Endothelial cell of umbilical vein (primary cell): ENCODE results near the gene ARHGEF17. TPM values are rescaled to one million over a fixed set of nuclear protein-coding genes. Genes with fewer than 3 reads are reported as not detected.

Experiments
- BruUV-seq: library from RNA; stranded (reverse); fragments of 400-500 nt; replicated peaks from 2 replicates; lab custom pipeline; 2021; lab: Mats Ljungman, UMichigan
- CTCF ChIA-PET: fragments of 300-600, 350-600 bp; sonication (Branson Sonifier 250); formaldehyde crosslinking; loops from one replicate; lab custom pipeline; 2021; ENCODE audit warnings: antibody characterized with exemption, inconsistent platforms; lab: Charles Lee
- POLR2A ChIA-PET: fragments of 300-600, 350-600 bp; sonication (Branson Sonifier 250); formaldehyde crosslinking; loops from one replicate; lab custom pipeline; 2021; ENCODE audit warnings: antibody characterized with exemption, inconsistent platforms; lab: Charles Lee
- DNase-seq: peaks from one replicate; pipeline ENCODE4 v3.0.0-alpha.2; 2011; ENCODE audit warnings: low read depth, low spot score
- FAIRE-seq: peaks from 2 replicates; lab custom pipeline; 2011; peaks lifted over from hg19 to GRCh38; lab: Jason Lieb, UNC
- H2AFZ ChIP-seq: 2 replicates; pipeline ENCODE4 v1.6.0; 2012; ENCODE audit warnings: low read depth, low read length, control low read depth, inconsistent platforms
- H3K27ac ChIP-seq: 2 replicates; pipeline ENCODE4 v1.5.1; 2011; ENCODE audit warnings: low read depth, mild to moderate bottlenecking, control low read depth, low read length, moderate library complexity; ENCODE audit not compliant: insufficient read depth
- H3K27me3 ChIP-seq, 2 experiments: 2 replicates each; pipeline versions ENCODE4 v1.6.0 to v1.6.1; 2011; ENCODE audit warnings: low read length in 2 of 2, mixed read lengths in 1 of 2; ENCODE audit not compliant: control insufficient read depth in 2 of 2, insufficient read depth in 2 of 2
- H3K36me3 ChIP-seq, 2 experiments: 2 replicates in 1 of 2; 3 replicates in 1 of 2; pipeline ENCODE4 v1.5.1; 2011; ENCODE audit warnings: low read length in 2 of 2, mild to moderate bottlenecking in 1 of 2, moderate library complexity in 1 of 2; ENCODE audit not compliant: control insufficient read depth in 2 of 2, insufficient read depth in 2 of 2; ENCODE audit errors: extremely low read depth in 1 of 2
- H3K4me1 ChIP-seq: 3 replicates; pipeline ENCODE4 v1.5.1; 2011; ENCODE audit warnings: mild to moderate bottlenecking, low read length; ENCODE audit not compliant: control insufficient read depth, insufficient read depth; ENCODE audit errors: extremely low read depth
- H3K4me2 ChIP-seq: 2 replicates; pipeline ENCODE4 v1.6.1; 2011; ENCODE audit warnings: low read length, control low read depth, mixed read lengths; ENCODE audit not compliant: insufficient read depth
- H3K4me3 ChIP-seq, 3 experiments: fragments of 200-600 bp in 1 of 3; sonication (generic), shearing (Covaris generic) in 1 of 3; replicated peaks in 1 of 3; 2 replicates each; pipeline ENCODE4 v1.5.1; 2011 to 2016; ENCODE audit warnings: control low read depth in 3 of 3, low read length in 3 of 3, mild to moderate bottlenecking in 2 of 3, inconsistent platforms in 1 of 3, low read depth in 1 of 3, moderate library complexity in 1 of 3; ENCODE audit not compliant: insufficient read depth in 1 of 3
- H3K79me2 ChIP-seq: 2 replicates; pipeline ENCODE4 v1.6.0; 2012; ENCODE audit warnings: low read length, inconsistent platforms; ENCODE audit not compliant: control insufficient read depth, insufficient read depth
- H3K9ac ChIP-seq: replicated peaks from 2 replicates; pipeline ENCODE3; 2011; ENCODE audit warnings: low read length, control low read depth; ENCODE audit not compliant: insufficient read depth; ENCODE audit errors: extremely low read depth
- H3K9me1 ChIP-seq: replicated peaks from 3 replicates; pipeline ENCODE4 v1.6.0; 2011; ENCODE audit warnings: mild to moderate bottlenecking, low read length; ENCODE audit not compliant: control insufficient read depth, insufficient read depth; ENCODE audit errors: extremely low read depth
- H3K9me3 ChIP-seq: replicated peaks from 2 replicates; pipeline ENCODE4 v1.5.1; 2012; ENCODE audit warnings: low read length, inconsistent platforms; ENCODE audit not compliant: control insufficient read depth, insufficient read depth
- H4K20me1 ChIP-seq: replicated peaks from 2 replicates; pipeline ENCODE3; 2011; ENCODE audit warnings: mild to moderate bottlenecking, low read length; ENCODE audit not compliant: control insufficient read depth, insufficient read depth; ENCODE audit errors: extremely low read depth
- CTCF ChIP-seq, 2 donors: IDR thresholded peaks; 1 replicate in 1 of 2; 2 replicates in 1 of 2; pipeline ENCODE4 v1.5.1; 2011; ENCODE audit warnings: low read length in 2 of 2, mild to moderate bottlenecking in 2 of 2, moderate library complexity in 2 of 2, control low read depth in 1 of 2, inconsistent platforms in 1 of 2, low read depth in 1 of 2; ENCODE audit not compliant: insufficient read depth in 1 of 2; ENCODE audit errors: extremely low read depth in 1 of 2
- EZH2 ChIP-seq: IDR thresholded peaks from 2 replicates; pipeline ENCODE4 v1.6.1; 2012; ENCODE audit warnings: borderline replicate concordance, low read depth, mild to moderate bottlenecking, moderate library complexity, low read length, inconsistent platforms; ENCODE audit not compliant: severe bottlenecking
- FOS ChIP-seq: IDR thresholded peaks from 2 replicates; pipeline ENCODE4 v1.6.1; 2011; ENCODE audit warnings: mild to moderate bottlenecking, low read length, moderate library complexity, borderline replicate concordance; ENCODE audit not compliant: insufficient read depth
- GATA2 ChIP-seq: IDR thresholded peaks from 2 replicates; pipeline ENCODE4 v1.7.0; 2011; ENCODE audit warnings: low read depth, mild to moderate bottlenecking, moderate library complexity, mixed read lengths, low read length; ENCODE audit not compliant: insufficient read length, insufficient read depth
- JUN ChIP-seq: IDR thresholded peaks from 2 replicates; pipeline ENCODE4 v1.6.1; 2011; ENCODE audit warnings: borderline replicate concordance, low read depth; ENCODE audit not compliant: insufficient read length, insufficient read depth
- MAX ChIP-seq: IDR thresholded peaks from 2 replicates; pipeline ENCODE4 v1.6.1; 2011; ENCODE audit not compliant: insufficient read depth, insufficient read length
- MYC ChIP-seq: IDR thresholded peaks from one replicate; pipeline ENCODE4 v1.6.1; 2011; ENCODE audit warnings: mild to moderate bottlenecking, low read depth, low read length
- POLR2A ChIP-seq: IDR thresholded peaks from 2 replicates; pipeline ENCODE4 v1.6.1; 2012; ENCODE audit warnings: low read depth, mild to moderate bottlenecking, control low read depth, low read length
- POLR2AphosphoS5 ChIP-seq: IDR thresholded peaks from 2 replicates; pipeline ENCODE4 v1.6.1; 2012; ENCODE audit warnings: low read depth, mild to moderate bottlenecking, control low read depth, low read length, moderate library complexity; ENCODE audit not compliant: insufficient read depth
- dilution Hi-C: fragments of 300-500 bp; cut with MboI; formaldehyde crosslinking; loops from one replicate; pipeline ENCODE4 v1.15.0; 2019; ENCODE audit warnings: low sequenced_read_pairs; ENCODE audit not compliant: extremely low pct_ligation_motif_present
- intact Hi-C: fragments of 100-400 bp; cut with micrococcal nuclease; formaldehyde crosslinking; loops from one replicate; pipeline ENCODE4 v1.10.0; 2022
- polyA plus RNA-seq, 4 experiments: library from polyadenylated mRNA; depleted of rRNA in 3 of 4; stranded (reverse) in 3 of 4; unstranded in 1 of 4; fragments of >200 nt; gene quantifications; 2 replicates each; pipeline versions ENCODE4 v1.2.1 to v1.2.3, GENCODE V29; 2011 to 2012; ENCODE audit warnings: missing spikeins in 1 of 4
- total RNA-seq: library from RNA; stranded (reverse); gene quantifications from 2 replicates; pipeline ENCODE4 v1.2.3, GENCODE V29; 2021

The ARHGEF17 gene
- total and polyA plus RNA-seq, 2 donors (not counting 3 experiments of a cell fraction or from before 2014, with no cell fraction given) = 74.9 to 89.9 TPM

GRCh38 chr11:73333173-73333572 is 25.1 kb downstream of the ARHGEF17 start:
- Histone ChIP-seq H3K27ac (peak overlapping the region; percentile 70), H3K4me2 (no peak overlapping the region), H3K9me3 (no peaks in the 10 kb centered on the region), H3K36me3 (peaks cover 0 to 6% of the 10 kb centered on the region in 2 experiments), H2AFZ (no peak overlapping the region), H3K4me1 (peaks cover 38% of the 10 kb centered on the region), H4K20me1 (no peaks in the 10 kb centered on the region), H3K27me3 (no peaks in the 10 kb centered on the region), H3K9ac (no peak overlapping the region), H3K4me3 (no peak overlapping the region), H3K9me1 (no peaks in the 10 kb centered on the region), H3K79me2 (peaks cover 11% of the 10 kb centered on the region)
- dilution Hi-C loops = no loop called here
- DNase-seq (no peak), FAIRE-seq (no peak)
- CTCF ChIA-PET = interaction anchor here (3.0 to 6.5 kb wide), 6 partner anchors 10 to 148 kb away, joined by 20 to 455 read pairs (median 70); partner anchors contain the start of gene ARHGEF17
- TF ChIP-seq CTCF (IDR thresholded peaks at IDR 0.05; ENCODE audit: extremely low read depth in 1 of 2, insufficient read depth in 1 of 2, low read depth in 1 of 2, low read length in 2 of 2) (no peak), MYC (no peak)
- POLR2A ChIA-PET = interaction anchor here (1.2 kb wide), 1 partner anchor 24 kb away, joined by 4 read pairs; no protein-coding TSS in a partner anchor
- BruUV-seq = no TSS peak
- intact Hi-C loops = no loop called here

- Histone ChIP-seq H3K9ac (no peak overlapping the region), H3K9me1 (no peaks in the 10 kb centered on the region), H3K4me3 (no peak overlapping the region), H2AFZ (no peak overlapping the region), H3K9me3 (no peaks in the 10 kb centered on the region), H3K4me2 (no peak overlapping the region), H3K27ac (peak overlapping the region; percentile 70), H3K27me3 (no peaks in the 10 kb centered on the region), H4K20me1 (no peaks in the 10 kb centered on the region), H3K4me1 (peaks cover 38% of the 10 kb centered on the region), H3K36me3 (peaks cover 0 to 6% of the 10 kb centered on the region in 2 experiments), H3K79me2 (peaks cover 11% of the 10 kb centered on the region)
- dilution Hi-C loops = no loop called here
- ChIA-PET POLR2A (interaction anchor here (1.1 to 3.3 kb wide), 3 partner anchors 17 to 27 kb away, joined by 3 to 27 read pairs (median 4); partner anchors contain the start of gene ARHGEF17), CTCF (interaction anchor here (2.4 to 6.5 kb wide), 8 partner anchors 11 to 609 kb away, joined by 7 to 455 read pairs (median 62); partner anchors contain the start of gene ARHGEF17)
- FAIRE-seq (peak; percentile 67), DNase-seq (peak; percentile 36)
- BruUV-seq = no TSS peak
- intact Hi-C loops = loop anchor here (1.0 to 2.0 kb wide), 3 partner anchors 11 to 503 kb away; no protein-coding TSS in a partner anchor
- no peak for TF ChIP-seq POLR2A
- TF ChIP-seq MYC = no peak
- TF ChIP-seq POLR2AphosphoS5 = no peak
- no peak for TF ChIP-seq GATA2
- TF ChIP-seq EZH2 = no peak
- no peak for TF ChIP-seq CTCF (IDR thresholded peaks at IDR 0.05; ENCODE audit: extremely low read depth in 1 of 2, insufficient read depth in 1 of 2, low read depth in 1 of 2, low read length in 2 of 2)
- no peak for TF ChIP-seq JUN
- no peak for TF ChIP-seq FOS
- no peak for TF ChIP-seq MAX
Observed at GRCh38 chr11:73333640-73334383, 25.7 kb downstream of the ARHGEF17 start.
